H9 (cell line): Measurements from ENCODE around the gene OPN4. TPM values are rescaled to one million over a fixed set of nuclear protein-coding genes. Genes with fewer than 3 reads are reported as not detected.

Experiments
- DNase-seq: peaks from one replicate; pipeline ENCODE4 v3.0.0-alpha.2; 2017
- H2AFZ ChIP-seq: one replicate; pipeline ENCODE4 v1.6.1; 2013; ENCODE audit warnings: mild to moderate bottlenecking, low read length, control low read depth, moderate library complexity
- H2AK5ac ChIP-seq: 2 replicates; pipeline ENCODE4 v1.6.1; 2013; ENCODE audit warnings: low read length, control low read depth, mixed read lengths; ENCODE audit not compliant: insufficient read length
- H2BK120ac ChIP-seq: one replicate; pipeline ENCODE4 v1.6.1; 2013; ENCODE audit warnings: low read depth, mild to moderate bottlenecking, low read length, control low read depth, inconsistent platforms; ENCODE audit not compliant: poor library complexity, severe bottlenecking
- H2BK12ac ChIP-seq: 2 replicates; pipeline ENCODE4 v1.6.1; 2013; ENCODE audit warnings: low read length, control low read depth, mixed read lengths, low read depth; ENCODE audit not compliant: insufficient read length
- H2BK15ac ChIP-seq: 2 replicates; pipeline ENCODE4 v1.6.1; 2013; ENCODE audit warnings: low read depth, low read length, control low read depth
- H2BK20ac ChIP-seq: one replicate; pipeline ENCODE4 v1.6.1; 2013; ENCODE audit warnings: low read depth, mild to moderate bottlenecking, low read length, control low read depth, inconsistent platforms; ENCODE audit not compliant: poor library complexity, severe bottlenecking
- H2BK5ac ChIP-seq: 2 replicates; pipeline ENCODE4 v1.6.1; 2013; ENCODE audit warnings: low read length, control low read depth, mixed read lengths; ENCODE audit not compliant: insufficient read length
- H3K14ac ChIP-seq: 2 replicates; pipeline ENCODE4 v1.6.1; 2013; ENCODE audit warnings: low read length, control low read depth; ENCODE audit not compliant: insufficient read depth
- H3K18ac ChIP-seq: 2 replicates; pipeline ENCODE4 v1.6.1; 2013; ENCODE audit warnings: low read depth, mild to moderate bottlenecking, mixed read lengths, low read length, control low read depth; ENCODE audit not compliant: insufficient read length
- H3K23ac ChIP-seq: 2 replicates; pipeline ENCODE4 v1.6.1; 2013; ENCODE audit warnings: low read length, control low read depth, mixed read lengths, low read depth; ENCODE audit not compliant: insufficient read length
- H3K23me2 ChIP-seq: 2 replicates; pipeline ENCODE4 v1.6.1; 2013; ENCODE audit warnings: low read depth, mild to moderate bottlenecking, mixed read lengths, low read length, control low read depth; ENCODE audit not compliant: insufficient read length, poor library complexity, severe bottlenecking
- H3K27ac ChIP-seq: 2 replicates; pipeline ENCODE4 v1.5.1; 2013; ENCODE audit warnings: low read length, control low read depth, mixed read lengths, low read depth; ENCODE audit not compliant: insufficient read length
- H3K27me3 ChIP-seq: 2 replicates; pipeline ENCODE4 v1.6.1; 2013; ENCODE audit warnings: low read length, control low read depth, inconsistent platforms; ENCODE audit not compliant: insufficient read depth
- H3K4ac ChIP-seq: 2 replicates; pipeline ENCODE4 v1.6.1; 2013; ENCODE audit warnings: low read depth, mild to moderate bottlenecking, control low read depth, inconsistent platforms, low read length, moderate library complexity
- H3K4me1 ChIP-seq: 2 replicates; pipeline ENCODE4 v1.6.1; 2013; ENCODE audit warnings: low read length, control low read depth, inconsistent platforms; ENCODE audit not compliant: insufficient read depth
- H3K4me2 ChIP-seq: 2 replicates; pipeline ENCODE4 v1.6.1; 2013; ENCODE audit warnings: low read length, control low read depth, mixed read lengths; ENCODE audit not compliant: insufficient read length, insufficient read depth
- H3K56ac ChIP-seq: 2 replicates; pipeline ENCODE4 v1.6.1; 2013; ENCODE audit warnings: low read depth, mild to moderate bottlenecking, mixed read lengths, low read length, control low read depth; ENCODE audit not compliant: insufficient read length
- H3K79me1 ChIP-seq: 2 replicates; pipeline ENCODE4 v1.6.1; 2013; ENCODE audit warnings: low read depth, mild to moderate bottlenecking, moderate library complexity, low read length, control low read depth, inconsistent platforms; ENCODE audit not compliant: insufficient read depth, poor library complexity, severe bottlenecking
- H3K79me2 ChIP-seq: 2 replicates; pipeline ENCODE4 v1.6.1; 2013; ENCODE audit warnings: low read length, control low read depth, inconsistent platforms; ENCODE audit not compliant: insufficient read depth
- H3K9ac ChIP-seq: 2 replicates; pipeline ENCODE4 v1.6.1; 2013; ENCODE audit warnings: low read length, control low read depth, mixed read lengths; ENCODE audit not compliant: insufficient read length; ENCODE audit errors: extremely low read depth
- H3K9me3 ChIP-seq: one replicate; pipeline ENCODE4 v1.6.1; 2013; ENCODE audit warnings: low read depth, low read length, inconsistent platforms; ENCODE audit not compliant: control insufficient read depth
- H3T11ph ChIP-seq: one replicate; pipeline ENCODE4 v1.6.1; 2013; ENCODE audit warnings: mild to moderate bottlenecking, low read length, control low read depth, inconsistent platforms
- H4K20me1 ChIP-seq: one replicate; pipeline ENCODE4 v1.6.1; 2013; ENCODE audit not compliant: control insufficient read depth, insufficient read length, insufficient read depth
- H4K5ac ChIP-seq: 2 replicates; pipeline ENCODE4 v1.6.1; 2013; ENCODE audit warnings: low read depth, mild to moderate bottlenecking, mixed read lengths, low read length, control low read depth; ENCODE audit not compliant: insufficient read length
- H4K8ac ChIP-seq: replicated peaks from 2 replicates; pipeline ENCODE4 v1.6.1; 2013; ENCODE audit warnings: low read length, control low read depth, mixed read lengths, low read depth; ENCODE audit not compliant: insufficient read length
- H4K91ac ChIP-seq: 2 replicates; pipeline ENCODE4 v1.6.1; 2013; ENCODE audit warnings: low read depth, mild to moderate bottlenecking, moderate library complexity, mixed read lengths, low read length, control low read depth; ENCODE audit not compliant: insufficient read length
- H3K27ac Mint-ChIP-seq, 3 experiments: 2 replicates in 2 of 3; 3 replicates in 1 of 3; pipeline ENCODE4 v1.8.0; 2020 to 2021; ENCODE audit warnings: mixed read lengths in 3 of 3, mild to moderate bottlenecking in 1 of 3, moderate library complexity in 1 of 3
- H3K27me3 Mint-ChIP-seq: 2 replicates; pipeline ENCODE4 v1.8.0; 2021; ENCODE audit warnings: low read depth, mild to moderate bottlenecking, moderate library complexity, mixed read lengths
- H3K36me3 Mint-ChIP-seq, 3 experiments: 2 replicates in 2 of 3; 3 replicates in 1 of 3; pipeline ENCODE4 v1.8.0; 2020 to 2021; ENCODE audit warnings: low read depth in 3 of 3, mixed read lengths in 3 of 3; ENCODE audit not compliant: insufficient read depth in 1 of 3
- H3K4me1 Mint-ChIP-seq, 2 experiments: 2 replicates each; pipeline ENCODE4 v1.8.0; 2020; ENCODE audit warnings: mixed read lengths in 2 of 2
- H3K4me3 Mint-ChIP-seq, 2 experiments: 2 replicates in 1 of 2; 3 replicates in 1 of 2; pipeline ENCODE4 v1.8.0; 2020 to 2021; ENCODE audit warnings: mild to moderate bottlenecking in 2 of 2, mixed read lengths in 2 of 2, moderate library complexity in 1 of 2
- H3K9me3 Mint-ChIP-seq, 2 experiments: 2 replicates in 1 of 2; 3 replicates in 1 of 2; pipeline ENCODE4 v1.8.0; 2020; ENCODE audit warnings: mild to moderate bottlenecking in 2 of 2, mixed read lengths in 2 of 2, moderate library complexity in 1 of 2
- total RNA-seq: library from RNA; stranded (reverse); gene quantifications from 2 replicates; pipeline ENCODE4 v1.2.1, GENCODE V29; 2021
- TF ChIP-seq, protein P1 (sequence below): fragments of 200-600 bp; sonication (generic); conservative IDR thresholded peaks from 3 replicates; pipeline ENCODE4 v1.8.0; 2021; ENCODE audit warnings: antibody characterized with exemption, mild to moderate bottlenecking

OPN4 gene
- total RNA-seq, 1 experiment from 2014 or later: not detected

DNA sequence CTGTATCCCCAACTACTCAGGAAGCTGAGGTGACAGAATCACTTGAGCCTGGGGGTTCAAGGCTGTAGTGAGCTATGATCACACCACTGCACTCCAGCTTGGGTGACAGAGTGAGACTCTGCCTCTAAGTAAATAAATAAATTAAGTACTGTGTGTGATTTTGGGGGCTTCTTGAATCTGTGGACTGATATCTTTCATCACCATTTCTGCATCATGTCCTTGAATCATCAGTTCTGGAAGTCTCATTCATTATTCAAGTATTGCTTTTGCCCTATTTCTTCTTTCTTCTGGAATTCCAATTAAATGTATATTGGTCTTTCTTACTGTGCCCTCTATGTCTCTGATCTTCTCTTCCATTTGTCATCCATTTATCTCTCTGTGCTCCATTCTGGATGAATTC, 46.7 kb upstream of the OPN4 start:
- Histone ChIP-seq H3K4me1 (no peaks in the 10 kb centered on the region), H2BK15ac (no peak overlapping the region), H3K27me3 (no peaks in the 10 kb centered on the region), H4K8ac (no peak overlapping the region), H2BK20ac (no peak overlapping the region), H2AFZ (no peak overlapping the region), H2BK5ac (no peak overlapping the region), H4K91ac (no peak overlapping the region), H3K14ac (no peak overlapping the region), H3T11ph (no peak overlapping the region), H3K23ac (no peak overlapping the region), H3K79me2 (no peaks in the 10 kb centered on the region), H3K23me2 (no peaks in the 10 kb centered on the region), H2BK12ac (no peak overlapping the region), H3K4ac (no peak overlapping the region), H3K9me3 (no peaks in the 10 kb centered on the region), H3K9ac (no peak overlapping the region), H3K18ac (no peak overlapping the region), H3K79me1 (no peaks in the 10 kb centered on the region), H4K5ac (no peak overlapping the region), H2AK5ac (no peak overlapping the region), H3K27ac (no peak overlapping the region), H4K20me1 (no peaks in the 10 kb centered on the region), H2BK120ac (no peak overlapping the region), H3K56ac (no peak overlapping the region), H3K4me2 (no peak overlapping the region)
- no peak overlapping the region for H3K27ac Mint-ChIP-seq
- H3K4me1 Mint-ChIP-seq: no peaks in the 10 kb centered on the region
- TF ChIP-seq, protein P1, sequence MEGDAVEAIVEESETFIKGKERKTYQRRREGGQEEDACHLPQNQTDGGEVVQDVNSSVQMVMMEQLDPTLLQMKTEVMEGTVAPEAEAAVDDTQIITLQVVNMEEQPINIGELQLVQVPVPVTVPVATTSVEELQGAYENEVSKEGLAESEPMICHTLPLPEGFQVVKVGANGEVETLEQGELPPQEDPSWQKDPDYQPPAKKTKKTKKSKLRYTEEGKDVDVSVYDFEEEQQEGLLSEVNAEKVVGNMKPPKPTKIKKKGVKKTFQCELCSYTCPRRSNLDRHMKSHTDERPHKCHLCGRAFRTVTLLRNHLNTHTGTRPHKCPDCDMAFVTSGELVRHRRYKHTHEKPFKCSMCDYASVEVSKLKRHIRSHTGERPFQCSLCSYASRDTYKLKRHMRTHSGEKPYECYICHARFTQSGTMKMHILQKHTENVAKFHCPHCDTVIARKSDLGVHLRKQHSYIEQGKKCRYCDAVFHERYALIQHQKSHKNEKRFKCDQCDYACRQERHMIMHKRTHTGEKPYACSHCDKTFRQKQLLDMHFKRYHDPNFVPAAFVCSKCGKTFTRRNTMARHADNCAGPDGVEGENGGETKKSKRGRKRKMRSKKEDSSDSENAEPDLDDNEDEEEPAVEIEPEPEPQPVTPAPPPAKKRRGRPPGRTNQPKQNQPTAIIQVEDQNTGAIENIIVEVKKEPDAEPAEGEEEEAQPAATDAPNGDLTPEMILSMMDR: no peak
- no peak overlapping the region for H3K4me3 Mint-ChIP-seq
- peaks cover 12 to 15% of the 10 kb centered on the region in 2 experiments for H3K9me3 Mint-ChIP-seq
- no peak for DNase-seq
- peaks cover 0 to 6% (median 4%) of the 10 kb centered on the region in 3 experiments; a peak in 4 of 7 replicates for H3K36me3 Mint-ChIP-seq
- H3K27me3 Mint-ChIP-seq: peaks cover 7% of the 10 kb centered on the region
